ENCODE results near the gene ARPC1B.
"Not testable (repeated sequence)": the region's sequence is repeated elsewhere in the genome, so short reads cannot be mapped to it uniquely, and the experiment has no call there.

Gene ARPC1B

GRCh38 chr7:99415513-99416127, 41.1 kb downstream of the ARPC1B start:
- peak; percentile 78 for FAIRE-seq

- no peak for FAIRE-seq
Measured at GRCh38 chr7:99418260-99418659, 43.7 kb downstream of the ARPC1B start.

- FAIRE-seq: no peak
Measured at GRCh38 chr7:99419323-99420021, 44.9 kb downstream of the ARPC1B start.

GRCh38 chr7:99420213-99420612, 45.7 kb downstream of the ARPC1B start:
- FAIRE-seq: no peak

- FAIRE-seq: no peak
Measured at GRCh38 chr7:99420986-99421385, 46.5 kb downstream of the ARPC1B start.

GRCh38 chr7:99422186-99422585, 47.7 kb downstream of the ARPC1B start:
- FAIRE-seq: no peak

- no peak for FAIRE-seq
Measured at GRCh38 chr7:99422625-99423024, 48.1 kb downstream of the ARPC1B start.

GRCh38 chr7:99424932-99425730, 50.6 kb downstream of the ARPC1B start:
- FAIRE-seq: no peak

- FAIRE-seq: no peak
Measured at GRCh38 chr7:99428972-99429566, 54.5 kb downstream of the ARPC1B start.

- FAIRE-seq: no peak
Measured at GRCh38 chr7:99429756-99430155, 55.2 kb downstream of the ARPC1B start.

GRCh38 chr7:99431756-99432540, 57.4 kb downstream of the ARPC1B start:
- FAIRE-seq: not testable (repeated sequence)

- FAIRE-seq: no peak
Measured at GRCh38 chr7:99433158-99433557, 58.6 kb downstream of the ARPC1B start.

- FAIRE-seq: no peak
Measured at GRCh38 chr7:99437946-99438572, 63.5 kb downstream of the ARPC1B start.

- FAIRE-seq: peak; percentile 88
Measured at GRCh38 chr7:99438573-99439480, 64.3 kb downstream of the ARPC1B start, which contains the start of the genes CPSF4 and PTCD1. TSS of gene CPSF4 (plus strand) at chr7:99438943. CDS start at chr7:99439083, 140 bp downstream. TSS of gene PTCD1 (minus strand) at chr7:99438798. CDS start at chr7:99435242, 3,556 bp downstream.

GRCh38 chr7:99440195-99440594, 65.7 kb downstream of the ARPC1B start:
- FAIRE-seq: no peak
